ENCODE data around the gene ARL11.

DNA sequence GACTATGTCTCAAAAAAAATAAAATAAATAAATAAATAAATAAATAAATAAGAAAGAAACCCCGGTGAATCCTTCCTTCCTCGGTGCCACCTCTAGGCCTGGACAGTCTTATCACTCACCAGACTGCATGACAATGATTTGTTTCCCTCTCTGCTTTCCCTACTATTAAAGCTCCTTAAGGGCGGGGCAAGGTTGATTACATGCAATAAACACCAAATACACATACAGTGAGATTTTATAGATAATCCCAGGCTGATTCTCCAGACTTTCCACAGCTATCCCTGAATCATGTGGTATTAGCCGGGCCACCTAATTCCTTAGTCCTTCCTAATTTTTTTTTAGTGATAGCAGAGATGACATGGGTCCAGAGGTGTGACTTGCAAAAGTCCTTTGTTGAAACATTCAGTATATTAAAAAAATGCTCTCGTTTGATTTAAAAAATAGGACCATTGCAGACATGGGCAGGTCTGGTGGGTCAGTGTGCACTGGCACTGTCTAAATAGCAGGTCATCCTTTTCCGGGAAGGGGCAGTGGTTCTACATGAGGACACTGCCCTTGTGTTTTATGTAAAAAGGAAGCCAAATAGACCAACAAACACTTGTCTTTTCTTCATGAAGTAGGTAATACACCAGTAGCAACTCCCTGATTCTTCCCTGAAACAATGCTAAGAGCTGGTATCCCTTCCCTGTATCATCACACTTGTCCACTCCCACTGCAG is 48.4 kb downstream of the ARL11 start:
- TF ChIP-seq, protein P1, sequence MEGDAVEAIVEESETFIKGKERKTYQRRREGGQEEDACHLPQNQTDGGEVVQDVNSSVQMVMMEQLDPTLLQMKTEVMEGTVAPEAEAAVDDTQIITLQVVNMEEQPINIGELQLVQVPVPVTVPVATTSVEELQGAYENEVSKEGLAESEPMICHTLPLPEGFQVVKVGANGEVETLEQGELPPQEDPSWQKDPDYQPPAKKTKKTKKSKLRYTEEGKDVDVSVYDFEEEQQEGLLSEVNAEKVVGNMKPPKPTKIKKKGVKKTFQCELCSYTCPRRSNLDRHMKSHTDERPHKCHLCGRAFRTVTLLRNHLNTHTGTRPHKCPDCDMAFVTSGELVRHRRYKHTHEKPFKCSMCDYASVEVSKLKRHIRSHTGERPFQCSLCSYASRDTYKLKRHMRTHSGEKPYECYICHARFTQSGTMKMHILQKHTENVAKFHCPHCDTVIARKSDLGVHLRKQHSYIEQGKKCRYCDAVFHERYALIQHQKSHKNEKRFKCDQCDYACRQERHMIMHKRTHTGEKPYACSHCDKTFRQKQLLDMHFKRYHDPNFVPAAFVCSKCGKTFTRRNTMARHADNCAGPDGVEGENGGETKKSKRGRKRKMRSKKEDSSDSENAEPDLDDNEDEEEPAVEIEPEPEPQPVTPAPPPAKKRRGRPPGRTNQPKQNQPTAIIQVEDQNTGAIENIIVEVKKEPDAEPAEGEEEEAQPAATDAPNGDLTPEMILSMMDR (IDR thresholded peaks at IDR 0.05) = no peak
- TF ChIP-seq POLR2A (IDR thresholded peaks at IDR 0.05) = no peak
- TF ChIP-seq POLR2AphosphoS5 (IDR thresholded peaks at IDR 0.05) = no peak
